Smooth muscle cell (in vitro differentiated cells): ENCODE results near the gene COL4A2. TPM values are rescaled to one million over a fixed set of nuclear protein-coding genes. Genes with fewer than 3 reads are reported as not detected.

Source experiments
- DNase-seq: peaks from one replicate; lab custom pipeline; 2025; ENCODE audit not compliant: unreplicated experiment; lab: John Stamatoyannopoulos, UW
- H2AFZ ChIP-seq: fragments of 200-600 bp; sonication (generic); 2 replicates; pipeline ENCODE4 v1.6.0; 2016; ENCODE audit warnings: antibody characterized with exemption, low read depth, mild to moderate bottlenecking
- H3F3A ChIP-seq: fragments of 200-600 bp; sonication (generic); 2 replicates; pipeline ENCODE4 v1.6.0; 2017; ENCODE audit warnings: antibody characterized with exemption, low read depth
- H3K27ac ChIP-seq: fragments of 200-600 bp; sonication (generic); 2 replicates; pipeline ENCODE4 v1.5.1; 2016; ENCODE audit warnings: low read depth, mild to moderate bottlenecking
- H3K27me3 ChIP-seq: fragments of 200-600 bp; sonication (generic); 2 replicates; pipeline ENCODE4 v1.6.1; 2016; ENCODE audit warnings: low read depth, mild to moderate bottlenecking
- H3K36me3 ChIP-seq: fragments of 200-600 bp; sonication (generic); 2 replicates; pipeline ENCODE4 v1.5.1; 2016; ENCODE audit warnings: low read depth
- H3K4me1 ChIP-seq: fragments of 200-600 bp; sonication (generic); 2 replicates; pipeline ENCODE4 v1.5.1; 2016; ENCODE audit warnings: low read depth
- H3K4me2 ChIP-seq: fragments of 200-600 bp; sonication (generic); 2 replicates; pipeline ENCODE4 v1.6.0; 2016; ENCODE audit warnings: mild to moderate bottlenecking
- H3K4me3 ChIP-seq: fragments of 200-600 bp; sonication (generic); 2 replicates; pipeline ENCODE4 v1.5.1; 2016; ENCODE audit warnings: mild to moderate bottlenecking
- H3K79me2 ChIP-seq: fragments of 200-600 bp; sonication (generic); 2 replicates; pipeline ENCODE4 v1.6.0; 2016; ENCODE audit warnings: low read depth, mild to moderate bottlenecking
- H3K9ac ChIP-seq: fragments of 200-600 bp; sonication (generic); 2 replicates; pipeline ENCODE4 v1.6.0; 2016; ENCODE audit warnings: low read depth
- H3K9me3 ChIP-seq: fragments of 200-600 bp; sonication (generic); replicated peaks from 2 replicates; pipeline ENCODE4 v1.5.1; 2016; ENCODE audit warnings: low read depth
- H4K20me1 ChIP-seq: fragments of 200-600 bp; sonication (generic); 2 replicates; pipeline ENCODE4 v1.6.0; 2016; ENCODE audit warnings: low read depth
- CTCF ChIP-seq: fragments of 200-600 bp; sonication (generic); IDR thresholded peaks from 2 replicates; pipeline ENCODE4 v1.5.1; 2017; ENCODE audit warnings: borderline replicate concordance, mild to moderate bottlenecking, antibody characterized with exemption; ENCODE audit not compliant: insufficient read depth, poor library complexity, severe bottlenecking
- WGBS: methylation state at CpG from one replicate; pipeline ENCODE4 v1.1.7; 2016; ENCODE audit warnings: low lambda C conversion rate; 5-methylcytosine and 5-hydroxymethylcytosine counted together
- polyA plus RNA-seq: library from polyadenylated mRNA; unstranded; fragments of >200 nt; fragmentation: Nextera tagmentation; extraction: Ambion mirVana; gene quantifications from 2 replicates; pipeline ENCODE4 v1.2.1, GENCODE V29; 2016
- total RNA-seq: library from RNA; depleted of rRNA; stranded (reverse); fragments of >200 nt; gene quantifications from 2 replicates; pipeline ENCODE4 v1.2.3, GENCODE V29; 2014

Gene COL4A2
- total and polyA plus RNA-seq, 2 experiments from 2014 or later: 1,456 to 2,786 TPM

- 17% methylated on average over 2 of the region's 2 CpGs for WGBS
- Histone ChIP-seq H3F3A (peaks cover 81% of the 10 kb centered on the region), H4K20me1 (peaks cover 46% of the 10 kb centered on the region), H3K27me3 (no peaks in the 10 kb centered on the region), H3K9ac (no peak overlapping the region), H3K79me2 (peaks cover 6% of the 10 kb centered on the region), H3K9me3 (no peaks in the 10 kb centered on the region), H3K36me3 (no peaks in the 10 kb centered on the region), H3K27ac (peak overlapping the region; percentile 67), H2AFZ (no peak overlapping the region), H3K4me1 (peaks cover 10% of the 10 kb centered on the region), H3K4me3 (no peak overlapping the region), H3K4me2 (no peak overlapping the region)
- TF ChIP-seq CTCF: no peak
- DNase-seq: no peak
Measured at GRCh38 chr13:110453797-110454196, 146.7 kb downstream of the COL4A2 start.

- peaks cover 10% of the 10 kb centered on the region for H3K4me1 ChIP-seq
- TF ChIP-seq CTCF: no peak
- WGBS: 78% methylated on average over 21 of the region's 21 CpGs
- H3K9ac ChIP-seq: no peak overlapping the region
- H2AFZ ChIP-seq: no peak overlapping the region
- H3K79me2 ChIP-seq: peaks cover 6% of the 10 kb centered on the region
- no peaks in the 10 kb centered on the region for H3K27me3 ChIP-seq
- H3K4me2 ChIP-seq: no peak overlapping the region
- no peak for DNase-seq
- no peaks in the 10 kb centered on the region for H3K9me3 ChIP-seq
- peaks cover 80% of the 10 kb centered on the region for H3F3A ChIP-seq
- no peak overlapping the region for H3K4me3 ChIP-seq
- H3K36me3 ChIP-seq: no peaks in the 10 kb centered on the region
- H4K20me1 ChIP-seq: peaks cover 48% of the 10 kb centered on the region
- H3K27ac ChIP-seq: peak overlapping the region; percentile 67
Measured at GRCh38 chr13:110454227-110454859, 147.3 kb downstream of the COL4A2 start.

- peaks cover 6% of the 10 kb centered on the region for H3K79me2 ChIP-seq
- H3K9me3 ChIP-seq: no peaks in the 10 kb centered on the region
- H3K9ac ChIP-seq: no peak overlapping the region
- no peak overlapping the region for H2AFZ ChIP-seq
- H3K36me3 ChIP-seq: no peaks in the 10 kb centered on the region
- no peak for TF ChIP-seq CTCF
- H3K27ac ChIP-seq: peak overlapping the region; percentile 67
- H3F3A ChIP-seq: peaks cover 79% of the 10 kb centered on the region
- no peaks in the 10 kb centered on the region for H3K27me3 ChIP-seq
- H3K4me3 ChIP-seq: no peak overlapping the region
- peaks cover 10% of the 10 kb centered on the region for H3K4me1 ChIP-seq
- H4K20me1 ChIP-seq: peaks cover 54% of the 10 kb centered on the region
- H3K4me2 ChIP-seq: no peak overlapping the region
- DNase-seq: no peak
- WGBS: 95% methylated on average over 13 of the region's 14 CpGs
Measured at GRCh38 chr13:110454956-110455355, 147.9 kb downstream of the COL4A2 start.

GRCh38 chr13:110455444-110455843 is 148.4 kb downstream of the COL4A2 start:
- 82% methylated on average over 10 of the region's 10 CpGs for WGBS
- Histone ChIP-seq H3K9ac (no peak overlapping the region), H3K4me3 (no peak overlapping the region), H2AFZ (no peak overlapping the region), H3F3A (peaks cover 80% of the 10 kb centered on the region), H3K4me1 (peaks cover 10% of the 10 kb centered on the region), H3K27ac (peak overlapping the region; percentile 67), H3K27me3 (no peaks in the 10 kb centered on the region), H3K36me3 (no peaks in the 10 kb centered on the region), H3K9me3 (no peaks in the 10 kb centered on the region), H4K20me1 (peaks cover 59% of the 10 kb centered on the region), H3K79me2 (peaks cover 6% of the 10 kb centered on the region), H3K4me2 (no peak overlapping the region)
- TF ChIP-seq CTCF: no peak
- DNase-seq: no peak
